ENCODE data around the gene HAUS5.
"Not testable (repeated sequence)": the region's sequence is repeated elsewhere in the genome, so short reads cannot be mapped to it uniquely, and the experiment has no call there.

Gene HAUS5

DNA sequence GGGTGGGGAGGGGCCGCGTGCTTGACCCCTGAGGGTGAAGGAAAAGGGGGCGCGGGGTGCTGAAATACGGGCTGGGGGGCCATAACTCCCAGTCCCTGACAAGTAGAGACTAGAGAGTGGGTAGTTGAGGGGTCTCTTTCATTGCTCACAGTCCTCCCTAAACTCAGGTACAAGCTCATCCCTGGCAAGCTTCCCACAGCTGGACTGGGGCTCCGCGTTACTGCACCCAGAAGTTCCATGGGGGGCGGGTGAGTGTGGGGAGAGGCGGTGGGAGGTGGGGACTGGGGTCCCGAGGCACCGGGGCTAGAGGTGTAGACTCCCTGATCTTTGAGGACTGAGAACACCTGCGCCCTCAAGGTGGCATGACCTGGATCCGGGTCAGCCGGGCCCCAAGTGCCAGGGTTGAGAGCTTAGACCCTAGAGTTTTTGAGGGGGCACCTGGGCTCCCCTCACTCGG lies 30.3 kb downstream of the HAUS5 start:
- DNase-seq (ENCODE audit: low spot score): no peak

DNA sequence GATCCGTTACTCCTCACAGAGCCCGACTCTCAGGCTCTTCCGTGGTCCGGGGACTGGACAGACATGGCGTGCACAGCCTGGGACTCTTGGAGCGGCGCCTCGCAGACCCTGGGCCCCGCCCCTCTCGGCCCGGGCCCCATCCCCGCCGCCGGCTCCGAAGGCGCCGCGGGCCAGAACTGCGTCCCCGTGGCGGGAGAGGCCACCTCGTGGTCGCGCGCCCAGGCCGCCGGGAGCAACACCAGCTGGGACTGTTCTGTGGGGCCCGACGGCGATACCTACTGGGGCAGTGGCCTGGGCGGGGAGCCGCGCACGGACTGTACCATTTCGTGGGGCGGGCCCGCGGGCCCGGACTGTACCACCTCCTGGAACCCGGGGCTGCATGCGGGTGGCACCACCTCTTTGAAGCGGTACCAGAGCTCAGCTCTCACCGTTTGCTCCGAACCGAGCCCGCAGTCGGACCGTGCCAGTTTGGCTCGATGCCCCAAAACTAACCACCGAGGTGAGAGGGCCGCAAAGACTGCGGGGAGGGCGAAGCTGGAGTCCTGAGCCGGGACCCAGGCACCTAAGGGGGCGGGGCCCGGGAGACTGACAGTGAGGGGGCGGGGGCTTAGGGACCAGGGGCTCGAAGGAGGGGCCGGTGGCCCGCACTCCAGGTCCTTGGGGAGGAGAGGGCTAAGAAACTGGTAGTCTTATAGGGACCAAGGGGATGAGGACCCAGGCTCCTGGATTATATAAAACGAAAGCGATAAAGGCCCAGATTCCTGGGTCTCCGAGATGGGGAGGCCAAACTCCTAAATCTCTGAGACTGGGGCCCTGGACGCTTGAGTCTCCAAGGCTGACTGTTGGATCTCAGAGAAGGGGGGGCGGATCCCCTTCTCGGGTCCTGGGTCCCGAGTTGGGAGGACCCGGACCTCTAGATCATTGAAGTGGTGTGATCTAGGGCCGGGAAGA lies 31.0 kb downstream of the HAUS5 start:
- DNase-seq (ENCODE audit: low spot score): peak; percentile 59

DNA sequence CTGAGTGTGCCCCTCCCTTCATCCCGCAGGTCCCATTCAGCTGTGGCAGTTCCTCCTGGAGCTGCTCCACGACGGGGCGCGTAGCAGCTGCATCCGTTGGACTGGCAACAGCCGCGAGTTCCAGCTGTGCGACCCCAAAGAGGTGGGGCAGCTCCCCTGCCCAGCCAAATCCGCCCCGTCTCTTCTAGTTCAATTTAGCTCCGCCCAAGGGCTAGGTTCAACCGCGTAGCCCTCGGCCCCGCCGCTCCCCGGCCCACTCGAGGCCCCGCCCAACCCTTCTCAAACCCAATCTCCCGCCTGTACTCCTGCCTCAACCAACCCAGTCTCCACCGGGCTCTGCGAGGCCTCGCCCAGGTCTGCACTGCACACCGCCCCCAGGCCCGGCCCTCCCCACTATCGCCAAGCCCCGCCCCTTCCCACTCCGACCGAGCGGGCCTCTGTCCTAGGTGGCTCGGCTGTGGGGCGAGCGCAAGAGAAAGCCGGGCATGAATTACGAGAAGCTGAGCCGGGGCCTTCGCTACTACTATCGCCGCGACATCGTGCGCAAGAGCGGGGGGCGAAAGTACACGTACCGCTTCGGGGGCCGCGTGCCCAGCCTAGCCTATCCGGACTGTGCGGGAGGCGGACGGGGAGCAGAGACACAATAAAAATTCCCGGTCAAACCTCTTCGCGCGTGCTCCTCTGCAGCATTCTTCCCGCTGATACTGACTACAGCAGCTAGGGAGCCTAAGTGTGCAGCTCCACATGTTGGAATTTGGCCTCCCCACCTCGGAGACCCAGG lies 31.9 kb downstream of the HAUS5 start:
- DNase-seq (ENCODE audit: low spot score): peak; percentile 87

DNA sequence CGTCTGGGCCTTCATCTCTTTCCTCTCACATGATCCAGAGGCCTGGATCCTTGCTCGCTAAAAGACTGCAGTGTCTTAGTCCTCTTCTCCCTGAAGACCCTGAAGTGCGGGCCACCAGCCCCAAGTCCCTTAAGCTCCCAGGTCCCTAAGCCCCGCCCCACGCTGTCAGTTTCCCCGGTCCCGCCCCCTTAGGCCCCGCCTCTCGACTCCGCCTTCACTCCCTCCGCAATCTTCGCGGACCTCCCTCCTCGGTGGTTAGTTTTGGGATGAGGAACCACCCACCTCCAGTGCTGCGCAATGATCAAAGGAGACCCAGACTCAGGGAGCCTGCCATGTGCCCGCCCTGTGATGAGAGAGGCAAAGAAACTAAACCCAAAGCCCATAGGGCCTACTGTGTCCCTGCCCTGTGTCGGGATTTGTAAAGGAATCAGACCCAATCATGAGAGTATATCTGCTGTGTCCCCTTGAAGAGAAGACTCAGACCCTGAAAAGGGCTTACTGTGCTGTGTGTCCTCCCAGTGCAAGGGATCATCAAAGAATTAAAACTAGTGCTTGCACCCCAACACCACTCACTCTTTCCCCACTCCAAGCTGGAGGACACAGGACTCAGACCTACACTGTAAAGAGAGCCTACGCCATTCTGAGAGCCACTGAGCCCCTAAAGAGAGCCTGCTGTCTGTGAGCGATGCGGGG lies 32.6 kb downstream of the HAUS5 start:
- peak; percentile 75 for DNase-seq (ENCODE audit: low spot score)

DNA sequence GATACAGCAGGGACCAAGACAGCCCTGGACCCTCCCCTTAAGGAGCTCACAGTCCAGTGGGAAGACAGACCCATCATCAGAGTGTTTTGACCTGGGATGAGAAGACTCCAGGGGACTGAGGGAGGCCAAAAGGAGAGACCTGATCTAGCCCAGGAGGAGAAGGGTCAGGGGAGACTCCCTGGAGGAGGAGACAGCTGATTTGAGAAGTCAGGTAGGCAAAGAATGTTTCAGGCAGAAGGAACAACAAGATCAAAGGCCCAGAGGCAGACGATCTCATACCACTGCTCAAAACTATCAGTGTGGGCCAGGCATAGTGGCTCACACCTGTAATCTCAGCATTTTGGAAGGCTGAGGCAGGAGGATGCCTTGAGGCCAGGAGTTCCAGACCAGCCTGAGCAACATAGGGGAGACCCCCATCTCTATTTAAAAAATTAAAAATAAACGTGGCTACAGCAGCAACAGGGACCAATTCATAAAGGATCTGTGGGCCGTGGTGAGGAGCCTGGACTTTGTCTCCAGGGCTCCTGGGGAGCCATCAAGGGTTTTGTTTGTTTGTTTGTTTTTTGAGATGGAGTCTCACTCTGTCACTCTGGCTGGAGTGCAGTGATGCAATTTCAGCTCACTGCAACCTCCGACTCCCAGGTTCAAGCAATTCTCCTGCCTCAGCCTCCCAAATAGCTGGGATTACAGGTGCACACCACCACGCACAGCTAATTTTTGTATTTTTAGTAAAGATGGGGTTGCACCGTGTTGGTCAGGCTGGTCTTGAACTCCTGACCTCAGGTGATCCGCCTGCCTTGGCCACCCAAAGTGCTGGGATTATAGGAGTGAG lies 33.4 kb downstream of the HAUS5 start:
- DNase-seq (ENCODE audit: low spot score): no peak

DNA sequence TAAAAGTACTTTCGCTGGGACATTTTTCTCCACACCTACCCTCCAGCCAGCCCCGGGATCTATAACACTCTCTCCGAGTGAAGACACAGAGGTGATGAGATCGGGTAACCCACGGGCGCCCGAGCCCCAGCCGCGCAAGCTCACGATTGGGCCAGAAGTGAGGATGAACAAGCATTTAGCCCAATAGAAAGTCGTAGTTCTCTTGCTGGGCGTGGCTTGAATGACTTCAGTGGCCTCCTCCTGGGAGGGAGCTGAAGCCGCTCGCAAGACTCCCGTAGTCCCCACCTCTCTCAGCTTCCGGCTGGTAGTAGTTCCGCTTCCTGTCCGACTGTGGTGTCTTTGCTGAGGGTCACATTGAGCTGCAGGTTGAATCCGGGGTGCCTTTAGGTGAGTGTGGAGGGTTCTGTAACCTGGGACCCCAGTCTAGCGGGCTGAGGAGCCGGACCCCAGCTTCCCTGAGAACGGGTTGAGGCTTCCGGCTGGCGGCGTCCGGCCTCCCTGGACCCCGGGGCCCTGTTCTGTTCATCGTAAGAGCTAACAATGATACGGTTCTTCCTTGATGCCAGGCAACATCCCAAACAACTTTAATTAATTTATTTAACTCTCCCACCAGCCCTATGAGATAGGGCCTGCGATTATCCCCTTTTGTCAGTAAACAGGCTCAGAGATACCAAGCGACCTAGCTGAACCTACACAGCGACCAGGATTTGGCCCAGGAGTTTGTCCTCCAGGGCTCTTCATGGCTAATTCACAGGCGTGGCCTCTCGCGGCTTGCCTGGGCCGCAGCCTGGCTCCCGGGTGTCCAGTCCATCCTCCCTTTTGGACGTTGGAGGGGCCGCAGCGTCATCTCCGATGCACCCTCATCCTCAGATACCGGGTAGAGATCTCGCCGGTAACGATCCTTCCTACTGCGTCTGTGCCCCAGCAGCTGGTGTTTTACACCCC lies 35.8 kb downstream of the HAUS5 start, which contains the start of gene COX6B1:
Gene COX6B1, plus strand, starts transcription at position 307 of the 945 bp plus-strand sequence. CDS start 2,921 bp downstream, outside the sequence.
- peak; percentile 99 for DNase-seq (ENCODE audit: low spot score)

DNA sequence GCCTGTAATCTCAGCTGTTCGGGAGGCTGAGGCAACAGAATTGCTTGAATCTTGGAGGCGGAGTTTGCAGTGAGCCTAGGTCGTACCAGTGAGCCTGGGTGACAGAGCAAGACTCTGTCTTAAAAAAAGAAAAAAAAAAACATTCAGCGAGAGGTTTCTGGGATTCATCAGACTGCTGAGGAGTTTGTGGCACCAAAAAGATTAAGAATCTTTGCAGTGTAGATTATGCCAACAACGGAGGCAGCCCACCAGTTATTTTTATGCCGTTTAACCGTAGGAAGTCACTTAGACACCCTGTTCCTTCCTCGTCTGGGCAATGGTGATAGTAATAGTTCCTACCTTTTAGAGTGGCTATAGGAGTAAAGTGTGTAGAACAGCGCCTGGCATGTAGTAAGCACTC lies 38.0 kb downstream of the HAUS5 start:
- no peak for DNase-seq (ENCODE audit: low spot score)

DNA sequence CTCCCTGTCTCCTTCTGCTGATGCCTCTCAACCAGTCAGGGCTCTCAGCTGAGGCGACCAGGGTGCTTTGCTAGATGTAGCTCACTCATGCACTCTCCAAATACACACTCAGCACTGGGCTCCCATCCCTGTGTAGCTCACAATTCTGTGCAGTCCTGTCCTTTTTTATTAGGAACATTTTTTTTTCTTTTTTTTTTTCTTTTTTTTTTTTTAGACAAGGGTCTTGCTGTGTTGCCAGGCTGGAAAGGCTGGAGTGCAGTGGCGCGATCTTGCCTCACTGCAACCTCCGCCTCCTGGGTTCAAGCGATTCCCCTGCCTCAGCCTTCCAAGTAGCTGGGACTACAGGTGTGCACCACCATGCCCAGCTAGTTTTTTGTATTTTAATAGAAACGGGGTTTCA lies 42.3 kb downstream of the HAUS5 start:
- not testable (repeated sequence) for DNase-seq (ENCODE audit: low spot score)

DNA sequence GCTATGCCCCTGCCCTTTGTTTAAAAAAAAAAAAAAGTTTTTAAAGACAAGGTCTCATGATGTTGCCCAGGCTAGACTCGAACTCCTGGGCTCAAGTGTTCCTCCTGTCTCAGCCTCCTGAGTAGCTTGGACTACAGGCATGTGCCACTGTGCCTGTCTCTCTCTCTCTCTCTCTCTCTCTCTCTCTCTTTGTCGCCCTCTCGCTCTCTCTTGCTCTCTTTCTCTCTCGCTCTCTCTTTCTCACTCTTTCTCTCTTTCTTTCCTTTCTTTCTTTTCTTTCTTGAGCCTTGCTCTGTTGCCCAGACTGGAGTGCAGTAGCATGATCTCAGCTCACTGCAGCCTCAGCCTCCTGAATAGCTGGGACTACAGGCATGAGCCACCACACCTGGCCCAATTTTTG lies 43.1 kb downstream of the HAUS5 start:
- DNase-seq (ENCODE audit: low spot score): no peak

DNA sequence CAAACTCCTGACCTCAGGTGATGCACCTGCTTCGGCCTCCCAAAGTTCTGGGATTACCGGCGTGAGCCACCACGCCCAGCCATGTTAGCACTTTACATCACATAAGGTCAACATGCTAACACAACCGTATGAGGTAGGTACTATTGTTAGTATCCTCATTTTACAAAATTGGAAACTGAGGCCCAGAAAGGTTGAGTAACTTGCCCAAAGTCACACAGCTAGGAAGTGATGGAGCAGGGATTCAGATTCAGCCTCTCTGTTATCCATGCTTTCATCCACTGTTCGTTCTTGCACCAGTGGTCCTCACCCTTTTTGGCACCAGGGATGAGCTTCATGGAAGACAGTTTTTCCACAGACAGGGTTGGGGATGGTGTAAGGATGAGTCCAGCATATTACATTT lies 44.2 kb downstream of the HAUS5 start:
- no peak for DNase-seq (ENCODE audit: low spot score)

DNA sequence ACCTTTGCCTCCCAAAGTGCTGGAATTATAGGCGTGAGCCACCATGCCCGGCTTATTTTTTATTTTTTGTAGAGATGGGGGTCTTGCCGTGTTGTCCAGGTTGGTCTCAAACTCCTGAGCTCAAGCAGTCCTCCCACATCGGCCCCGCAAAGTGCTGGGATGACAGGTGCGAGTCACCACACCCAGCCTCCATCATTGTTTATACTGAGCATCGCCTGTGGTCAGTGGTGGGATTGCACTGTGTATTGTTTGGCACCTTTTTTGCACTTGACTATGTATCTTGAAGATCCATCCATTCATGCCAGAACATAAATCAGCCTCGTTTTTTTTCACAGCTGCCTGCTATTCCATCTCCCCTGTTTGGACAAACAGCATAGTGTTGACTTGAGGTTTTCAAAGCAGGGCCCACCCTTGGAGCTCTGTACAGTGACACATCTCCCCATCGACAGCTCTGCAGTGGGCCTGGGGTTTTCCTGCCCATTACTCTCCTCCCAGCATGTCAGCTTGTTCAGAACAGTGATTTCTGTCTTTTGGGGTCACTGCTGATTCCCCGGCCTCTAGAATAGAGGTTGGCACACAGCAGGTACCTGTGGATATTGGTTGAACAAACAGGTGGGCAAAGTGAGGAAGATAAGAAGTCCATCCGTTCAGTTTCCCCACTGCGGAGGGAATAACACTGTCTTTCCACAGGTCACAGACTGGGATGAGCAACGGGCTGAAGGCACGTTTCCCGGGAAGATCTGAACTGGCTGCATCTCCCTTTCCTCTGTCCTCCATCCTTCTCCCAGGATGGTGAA lies 45.6 kb downstream of the HAUS5 start:
- no peak for DNase-seq (ENCODE audit: low spot score)

DNA sequence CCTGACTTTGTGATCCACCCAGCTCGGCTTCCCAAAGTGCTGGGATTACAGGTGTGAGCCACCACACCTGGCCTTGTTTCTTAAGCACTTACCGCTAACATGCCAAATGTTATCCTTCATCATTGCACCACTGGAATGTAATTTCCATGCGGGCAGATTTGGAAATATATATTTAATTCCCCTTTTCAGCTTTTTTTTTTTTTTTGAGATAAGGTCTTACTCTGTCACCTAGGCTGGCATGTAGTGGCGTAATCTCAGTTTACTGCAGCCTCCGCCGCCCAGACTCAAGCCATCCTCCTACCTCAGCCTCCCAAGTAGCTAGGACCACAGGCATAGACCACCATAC lies 49.4 kb downstream of the HAUS5 start:
- DNase-seq (ENCODE audit: low spot score): no peak

DNA sequence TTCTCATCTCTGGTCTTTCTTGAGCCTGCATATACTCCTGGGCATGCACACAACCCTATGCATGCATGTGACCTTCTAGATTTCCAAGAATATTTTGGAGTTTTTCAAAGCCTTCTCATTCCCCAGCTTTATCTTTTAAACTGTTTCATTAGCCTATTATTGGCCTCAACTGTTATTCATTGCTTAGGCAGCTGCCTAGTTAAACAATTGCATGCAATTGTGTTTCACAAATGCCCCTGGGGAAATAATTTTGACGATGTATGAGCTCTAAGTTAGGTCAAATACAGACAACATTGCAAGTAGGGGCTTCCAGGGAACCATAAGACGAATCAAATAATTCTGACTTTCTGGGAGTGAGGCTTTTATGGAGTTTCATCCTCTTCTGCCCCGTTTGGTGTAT lies 51.4 kb downstream of the HAUS5 start:
- no peak for DNase-seq (ENCODE audit: low spot score)

DNA sequence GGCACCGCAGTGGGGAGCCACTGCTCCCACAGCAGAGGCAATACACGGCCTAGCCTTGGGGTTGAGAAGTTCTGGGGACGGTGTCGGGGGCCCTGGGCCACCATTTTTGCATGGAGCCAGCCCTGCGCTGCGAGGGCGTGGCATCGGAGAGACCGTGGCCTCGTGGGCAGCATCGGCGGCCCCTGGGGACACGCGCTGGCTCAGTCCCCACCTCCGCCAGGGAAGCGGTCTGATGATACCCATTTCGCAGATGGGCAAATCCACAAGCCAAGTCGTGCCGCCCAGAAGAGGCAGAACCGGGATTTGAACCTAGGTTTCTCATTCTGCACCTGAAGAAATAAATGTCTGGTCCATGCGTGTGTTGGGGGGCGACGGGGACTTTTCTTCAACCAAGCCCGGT lies 52.6 kb downstream of the HAUS5 start:
- DNase-seq (ENCODE audit: low spot score): no peak

DNA sequence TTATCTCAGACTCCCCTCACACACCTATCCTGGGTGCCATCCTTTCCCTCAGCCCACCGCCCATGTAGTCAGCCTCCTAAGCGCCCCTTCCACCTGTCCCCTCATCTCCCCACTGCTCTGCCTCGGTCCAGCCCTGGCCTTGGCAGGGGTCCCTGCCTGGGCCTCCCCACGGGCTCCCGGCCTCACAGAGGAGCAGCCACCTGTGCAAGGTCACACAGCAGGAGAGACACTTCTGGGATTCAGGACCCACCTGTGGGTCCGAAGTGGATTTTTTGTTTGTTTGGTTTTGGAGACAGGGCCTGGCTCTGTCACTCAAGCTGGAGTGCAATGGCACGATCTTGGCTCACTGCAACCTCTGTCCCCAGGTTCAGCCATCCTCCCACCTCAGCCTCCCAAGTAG lies 53.1 kb downstream of the HAUS5 start:
- no peak for DNase-seq (ENCODE audit: low spot score)

DNA sequence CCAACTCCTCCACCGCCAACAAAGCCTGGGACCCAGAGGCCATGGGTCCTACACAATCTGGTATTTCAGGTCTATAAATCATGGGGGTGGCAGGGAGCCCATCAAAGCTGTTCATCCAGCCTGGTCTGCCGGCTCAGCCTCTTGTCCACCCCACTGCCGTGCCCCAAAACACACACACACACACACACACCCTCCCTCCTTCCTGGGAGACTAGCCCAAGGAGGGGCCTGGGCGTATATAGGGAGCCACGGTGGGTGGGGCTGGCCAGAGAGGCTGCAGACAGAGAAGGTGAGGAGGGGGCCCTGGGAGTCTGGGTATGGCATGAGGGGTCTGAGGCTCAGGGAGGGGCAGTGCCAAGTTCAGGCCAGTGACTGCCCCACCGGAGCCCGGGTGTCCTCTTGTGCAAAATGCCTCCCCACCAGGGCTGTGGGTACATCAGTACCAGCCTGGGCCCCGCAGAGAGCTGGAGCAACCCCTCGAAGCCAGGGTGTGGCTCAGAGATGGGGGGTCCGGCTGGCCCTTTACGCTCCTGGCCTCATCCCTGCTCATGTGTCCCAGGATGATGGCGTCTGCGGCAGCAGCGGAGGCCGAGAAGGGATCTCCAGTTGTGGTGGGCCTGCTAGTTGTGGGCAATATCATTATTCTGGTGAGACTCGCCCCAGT lies 53.8 kb downstream of the HAUS5 start, which contains the start of gene UPK1A:
Gene UPK1A, plus strand, starts transcription at position 267 of the 663 bp plus-strand sequence. Its CDS starts 296 bp downstream, at position 563.
- DNase-seq (ENCODE audit: low spot score): no peak

DNA sequence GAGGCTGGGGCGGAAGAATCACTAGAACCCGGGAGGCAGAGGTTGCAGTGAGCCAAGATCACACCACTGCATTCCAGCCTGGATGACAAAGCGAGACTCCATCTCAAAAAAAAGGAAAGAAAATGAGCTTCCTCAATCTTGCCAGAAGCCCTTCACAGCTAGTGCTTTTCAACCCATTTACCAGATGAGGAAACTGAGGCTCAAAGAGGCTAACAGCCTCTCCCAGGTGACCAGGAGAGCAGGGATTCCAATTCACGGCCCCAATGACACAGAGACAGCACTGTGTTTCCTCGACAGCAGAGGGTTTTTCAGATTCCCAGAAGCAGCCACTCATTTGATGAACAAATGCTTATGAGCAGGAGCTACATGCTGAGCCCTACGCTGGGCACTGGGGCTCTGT lies 57.0 kb downstream of the HAUS5 start:
- DNase-seq (ENCODE audit: low spot score): no peak

DNA sequence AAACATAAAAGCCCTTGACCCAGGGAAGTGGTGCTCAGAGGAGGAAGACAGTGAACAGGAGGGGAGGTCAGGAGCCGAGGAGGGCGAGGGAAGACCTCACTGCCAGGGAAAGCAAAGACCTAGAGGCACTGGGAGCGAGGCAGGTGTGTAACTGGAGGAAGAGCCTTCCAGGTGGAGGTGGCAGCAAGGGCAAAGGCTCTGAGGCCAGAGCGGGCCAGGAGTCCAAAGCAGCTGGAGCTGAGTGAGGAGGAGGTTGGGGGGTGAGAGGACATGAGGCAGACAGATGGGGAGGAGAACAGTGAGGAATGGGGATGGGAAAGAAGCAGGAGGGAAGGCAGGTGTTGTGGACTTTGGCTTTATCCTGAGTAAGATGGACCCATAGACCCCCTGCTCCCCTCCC lies 57.4 kb downstream of the HAUS5 start:
- no peak for DNase-seq (ENCODE audit: low spot score)

DNA sequence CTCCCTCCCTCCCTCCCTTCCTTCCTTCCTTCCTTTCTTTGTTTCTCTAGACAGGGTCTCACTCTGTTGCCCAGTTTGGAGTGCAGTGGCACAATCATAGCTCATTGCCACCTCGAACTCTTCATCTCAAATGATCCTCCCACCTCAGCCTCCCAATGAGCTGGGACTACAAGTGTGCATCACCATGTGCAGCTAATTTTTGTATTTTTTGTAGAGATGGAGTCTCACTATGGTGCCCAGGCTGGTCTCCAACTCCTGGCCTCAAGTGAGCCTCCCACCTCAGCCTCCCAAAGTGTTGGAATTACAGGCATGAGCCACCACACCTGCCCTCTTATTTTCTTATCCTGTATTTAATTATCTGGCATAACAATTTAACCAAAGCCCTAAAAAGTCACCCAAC lies 58.2 kb downstream of the HAUS5 start:
- no peak for DNase-seq (ENCODE audit: low spot score)
